KOPT-K1 (cell line): ENCODE measurements around the gene EXOC6B.

Experiments
- H3K27ac ChIP-seq: fragments of 200-600 bp; sonication (generic); 2 replicates; pipeline ENCODE4 v1.5.1; 2016; ENCODE audit warnings: antibody characterized with exemption, mild to moderate bottlenecking, low read depth, low read length; ENCODE audit not compliant: poor library complexity, severe bottlenecking
- H3K36me3 ChIP-seq: fragments of 200-600 bp; sonication (generic); 2 replicates; pipeline ENCODE4 v1.5.1; 2017; ENCODE audit warnings: antibody characterized with exemption, mild to moderate bottlenecking, low read length, moderate library complexity; ENCODE audit not compliant: insufficient read depth
- H3K9me3 ChIP-seq: fragments of 200-600 bp; sonication (generic); 2 replicates; pipeline ENCODE4 v1.5.1; 2017; ENCODE audit warnings: antibody characterized with exemption, low read length, mild to moderate bottlenecking; ENCODE audit not compliant: insufficient read depth, poor library complexity, severe bottlenecking

The EXOC6B gene

GRCh38 chr2:72750466-72750865 lies 75.4 kb downstream of the EXOC6B start:
- H3K27ac ChIP-seq = no peak overlapping the region
- no peaks in the 10 kb centered on the region for H3K9me3 ChIP-seq
- H3K36me3 ChIP-seq = no peaks in the 10 kb centered on the region

GRCh38 chr2:72747344-72747743 lies 78.5 kb downstream of the EXOC6B start:
- no peaks in the 10 kb centered on the region for H3K36me3 ChIP-seq
- no peaks in the 10 kb centered on the region for H3K9me3 ChIP-seq
- no peak overlapping the region for H3K27ac ChIP-seq

GRCh38 chr2:72745679-72746368 lies 80.0 kb downstream of the EXOC6B start:
- no peaks in the 10 kb centered on the region for H3K36me3 ChIP-seq
- H3K9me3 ChIP-seq = no peaks in the 10 kb centered on the region
- H3K27ac ChIP-seq = no peak overlapping the region

GRCh38 chr2:72744049-72744448 lies 81.8 kb downstream of the EXOC6B start:
- Histone ChIP-seq H3K27ac (no peak overlapping the region), H3K9me3 (no peaks in the 10 kb centered on the region), H3K36me3 (no peaks in the 10 kb centered on the region)

DNA sequence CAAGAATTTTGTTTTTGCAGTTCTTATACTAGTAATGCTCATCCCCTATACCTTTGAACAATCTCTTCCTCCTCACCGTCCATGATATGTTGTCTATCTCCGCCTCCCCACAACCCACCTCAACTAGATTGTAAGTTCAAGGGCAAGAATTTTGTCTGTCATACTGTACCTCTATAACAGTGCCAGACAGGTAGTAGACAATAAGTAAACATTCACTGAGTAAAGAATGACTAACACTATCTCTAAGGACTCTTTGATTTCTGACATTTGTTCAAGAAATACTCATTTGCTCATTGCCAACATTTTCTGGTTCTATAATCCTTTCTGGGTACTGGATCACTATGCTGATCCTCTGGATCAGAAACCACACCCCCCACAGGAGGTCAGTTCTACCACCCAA lies 82.4 kb downstream of the EXOC6B start:
- H3K27ac ChIP-seq = no peak overlapping the region

DNA sequence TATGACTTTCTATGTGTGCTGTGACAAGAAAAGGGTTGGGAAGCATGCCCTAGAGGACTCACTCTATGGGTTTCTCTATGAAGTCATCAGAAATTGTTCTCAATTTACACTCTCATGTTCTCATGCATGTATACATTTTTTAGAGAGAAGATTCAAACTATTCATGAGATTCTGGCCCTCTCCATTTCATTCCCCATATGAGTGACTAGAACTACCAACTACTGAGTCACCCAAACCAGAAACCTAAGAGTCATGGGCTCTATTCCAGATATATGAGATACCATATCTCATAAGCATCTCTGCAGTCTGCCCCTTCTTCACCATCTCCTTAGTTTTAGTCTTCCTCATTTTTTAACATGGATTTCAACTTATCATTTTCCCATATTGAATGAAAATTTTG lies 87.7 kb downstream of the EXOC6B start:
- no peak overlapping the region for H3K27ac ChIP-seq
- no peaks in the 10 kb centered on the region for H3K9me3 ChIP-seq
- H3K36me3 ChIP-seq = no peaks in the 10 kb centered on the region

More for the DNA sequence above, 82.4 kb downstream of the EXOC6B start:
- H3K36me3 ChIP-seq = no peaks in the 10 kb centered on the region
- no peaks in the 10 kb centered on the region for H3K9me3 ChIP-seq

- Histone ChIP-seq H3K36me3 (no peaks in the 10 kb centered on the region), H3K9me3 (no peaks in the 10 kb centered on the region)
Observed at GRCh38 chr2:72734432-72734831, 91.4 kb downstream of the EXOC6B start.

GRCh38 chr2:72731116-72731515 lies 94.7 kb downstream of the EXOC6B start:
- no peaks in the 10 kb centered on the region for H3K36me3 ChIP-seq
- H3K27ac ChIP-seq = no peak overlapping the region
- no peaks in the 10 kb centered on the region for H3K9me3 ChIP-seq

More at GRCh38 chr2:72734432-72734831, 91.4 kb downstream of the EXOC6B start:
- no peak overlapping the region for H3K27ac ChIP-seq

DNA sequence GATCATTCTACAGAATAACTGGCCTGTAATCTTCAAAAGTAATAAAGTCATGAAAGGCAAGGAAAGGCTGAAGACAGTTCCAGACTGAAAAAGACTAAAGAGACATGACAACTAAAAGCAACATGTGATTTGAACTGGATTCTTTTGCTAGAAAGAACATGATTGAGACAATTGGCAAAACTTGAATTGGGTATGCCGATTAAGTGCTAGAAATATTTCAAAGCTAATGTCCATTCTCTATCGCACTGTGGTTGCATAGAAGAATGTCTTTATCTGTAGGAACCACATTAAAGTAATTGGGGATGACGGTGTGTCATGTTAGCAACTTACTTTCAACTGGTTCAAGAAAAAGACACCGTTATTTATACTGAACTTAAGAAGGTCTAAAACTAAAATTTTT lies 98.5 kb downstream of the EXOC6B start:
- Histone ChIP-seq H3K36me3 (no peaks in the 10 kb centered on the region), H3K9me3 (no peaks in the 10 kb centered on the region), H3K27ac (no peak overlapping the region)

GRCh38 chr2:72723769-72724370 lies 102.0 kb downstream of the EXOC6B start:
- H3K9me3 ChIP-seq = no peaks in the 10 kb centered on the region
- H3K27ac ChIP-seq = no peak overlapping the region
- H3K36me3 ChIP-seq = no peaks in the 10 kb centered on the region

DNA sequence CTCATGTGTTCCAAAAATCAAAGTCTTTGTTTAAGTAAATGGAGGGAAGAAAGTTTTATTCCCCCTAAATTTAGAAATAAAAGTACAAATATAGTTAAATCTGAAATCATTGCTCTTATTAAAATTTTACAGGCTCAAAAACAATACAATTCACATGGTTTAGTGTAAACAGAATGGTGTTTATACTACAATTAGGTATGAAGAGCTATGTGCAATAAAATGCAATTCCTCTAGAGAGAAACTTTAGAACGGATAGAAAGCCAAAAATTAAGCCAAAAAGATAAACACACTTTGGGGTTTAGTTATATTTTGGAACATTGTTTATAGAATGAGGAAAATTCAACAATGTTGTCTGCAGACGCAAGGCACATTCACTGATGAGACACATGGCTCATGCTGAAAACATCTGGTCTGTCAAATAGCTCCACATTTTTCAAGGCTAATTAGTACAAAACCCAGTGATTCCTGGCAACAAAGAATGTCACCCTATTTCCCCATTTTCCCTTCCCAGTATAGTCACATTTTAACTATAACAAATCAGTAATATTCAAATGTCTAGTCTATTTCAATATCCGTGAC lies 103.3 kb downstream of the EXOC6B start:
- Histone ChIP-seq H3K36me3 (no peaks in the 10 kb centered on the region), H3K9me3 (no peaks in the 10 kb centered on the region), H3K27ac (no peak overlapping the region)

GRCh38 chr2:72719416-72719815 lies 106.4 kb downstream of the EXOC6B start:
- Histone ChIP-seq H3K36me3 (no peaks in the 10 kb centered on the region), H3K9me3 (no peaks in the 10 kb centered on the region), H3K27ac (no peak overlapping the region)

DNA sequence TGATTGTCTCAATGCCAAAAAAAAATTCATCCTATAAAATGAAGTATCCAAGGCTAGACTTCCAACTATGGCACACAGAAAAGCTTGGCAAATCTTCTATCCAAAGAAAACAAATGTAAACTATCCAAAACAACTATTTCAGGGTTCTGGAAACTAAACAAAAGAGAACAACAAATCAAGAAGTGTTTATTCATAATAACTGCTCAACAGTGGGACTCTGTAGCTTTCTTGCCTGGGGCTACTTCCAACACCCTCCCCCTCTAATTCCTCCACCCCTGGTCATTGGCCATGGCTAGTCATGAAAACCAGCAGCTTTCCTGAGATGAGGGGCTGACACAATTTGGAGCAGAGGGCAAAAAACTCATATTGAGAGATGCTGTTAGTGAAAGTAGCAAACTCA lies 107.0 kb downstream of the EXOC6B start:
- Histone ChIP-seq H3K9me3 (no peaks in the 10 kb centered on the region), H3K27ac (no peak overlapping the region), H3K36me3 (no peaks in the 10 kb centered on the region)

- H3K27ac ChIP-seq = no peak overlapping the region
- H3K9me3 ChIP-seq = no peaks in the 10 kb centered on the region
- no peaks in the 10 kb centered on the region for H3K36me3 ChIP-seq
Observed at GRCh38 chr2:72716601-72717000, 109.2 kb downstream of the EXOC6B start.

GRCh38 chr2:72713857-72714256 lies 112.0 kb downstream of the EXOC6B start:
- H3K36me3 ChIP-seq = no peaks in the 10 kb centered on the region
- H3K9me3 ChIP-seq = no peaks in the 10 kb centered on the region
- H3K27ac ChIP-seq = no peak overlapping the region

GRCh38 chr2:72712977-72713376 lies 112.9 kb downstream of the EXOC6B start:
- H3K36me3 ChIP-seq = no peaks in the 10 kb centered on the region
- no peaks in the 10 kb centered on the region for H3K9me3 ChIP-seq
- no peak overlapping the region for H3K27ac ChIP-seq
